Panc1 (cell line): ENCODE data around the gene RHBDF2. TPM values are rescaled to one million over a fixed set of nuclear protein-coding genes. Genes with fewer than 3 reads are reported as not detected.

Experiments used
- ATAC-seq: fragments of 200-7000 bp; cut with Tn5 transposase; 2 replicates; pipeline ENCODE4 v1.9.1; 2020; ENCODE audit warnings: mild to moderate bottlenecking, moderate library complexity
- BruUV-seq: library from RNA; stranded (reverse); fragments of 400-500 nt; replicated peaks from 2 replicates; lab custom pipeline; 2021; lab: Mats Ljungman, UMichigan
- CTCF ChIA-PET: fragments of 300-600 bp; sonication (Branson Sonifier 250); formaldehyde crosslinking; loops from one replicate; lab custom pipeline; 2022; ENCODE audit warnings: antibody characterized with exemption; lab: Charles Lee
- POLR2A ChIA-PET: fragments of 300-600 bp; sonication (Branson Sonifier 250); formaldehyde crosslinking; loops from one replicate; lab custom pipeline; 2022; ENCODE audit warnings: antibody characterized with exemption; lab: Charles Lee
- DNase-seq: peaks from one replicate; pipeline ENCODE4 v3.0.0-alpha.2; 2010; ENCODE audit warnings: low read depth, low spot score
- H3K27ac ChIP-seq: 2 replicates; pipeline ENCODE4 v1.5.1; 2011; ENCODE audit warnings: mild to moderate bottlenecking, low read length, inconsistent platforms
- H3K27me3 ChIP-seq: fragments of 200-500 bp; sonication (Bioruptor generic); 2 replicates; pipeline ENCODE4 v1.6.0; 2014; ENCODE audit warnings: low read length, inconsistent platforms; ENCODE audit not compliant: control insufficient read depth, insufficient read depth
- H3K36me3 ChIP-seq: fragments of 200-500 bp; sonication (Bioruptor generic); 2 replicates; pipeline ENCODE4 v1.5.1; 2014; ENCODE audit warnings: inconsistent platforms, mild to moderate bottlenecking, low read length, moderate library complexity; ENCODE audit not compliant: control insufficient read depth, insufficient read depth
- H3K4me1 ChIP-seq: 2 replicates; pipeline ENCODE4 v1.5.1; 2011; ENCODE audit warnings: inconsistent platforms, mild to moderate bottlenecking, low read length, moderate library complexity; ENCODE audit not compliant: control insufficient read depth, insufficient read depth
- H3K4me3 ChIP-seq, 2 experiments: 2 replicates each; pipeline ENCODE4 v1.5.1; 2011 to 2012; ENCODE audit warnings: low read depth in 2 of 2, low read length in 2 of 2, mild to moderate bottlenecking in 2 of 2, inconsistent platforms in 1 of 2, moderate library complexity in 1 of 2
- H3K9me3 ChIP-seq: fragments of 200-500 bp; sonication (Bioruptor generic); 2 replicates; pipeline ENCODE4 v1.5.1; 2014; ENCODE audit warnings: low read depth, mild to moderate bottlenecking, inconsistent platforms, low read length, moderate library complexity; ENCODE audit not compliant: control insufficient read depth, insufficient read depth
- POLR2AphosphoS5 ChIP-seq: IDR thresholded peaks from 2 replicates; pipeline ENCODE4 v1.6.1; 2012; ENCODE audit warnings: mild to moderate bottlenecking, low read depth, low read length, moderate library complexity
- SIN3A ChIP-seq: IDR thresholded peaks from 2 replicates; pipeline ENCODE4 v1.6.1; 2012; ENCODE audit warnings: low read depth, mild to moderate bottlenecking, low read length, moderate library complexity, borderline replicate concordance; ENCODE audit not compliant: insufficient read depth
- TCF7L2 ChIP-seq: IDR thresholded peaks from 2 replicates; pipeline ENCODE4 v1.6.1; 2011; ENCODE audit warnings: mild to moderate bottlenecking, low read depth, low read length, inconsistent platforms
- in situ Hi-C: cut with HindIII; loops from 2 replicates; pipeline ENCODE4 v1.10.0; 2016; ENCODE audit warnings: low sequenced_read_pairs, low pct_unique_long_range_greater_than_20kb
- intact Hi-C: fragments of 100-400 bp; cut with micrococcal nuclease; formaldehyde crosslinking; loops from one replicate; pipeline ENCODE4 v1.10.0; 2022; ENCODE audit not compliant: unreplicated experiment
- total RNA-seq: library from RNA; stranded (reverse); gene quantifications from one replicate; pipeline ENCODE4 v1.2.1, GENCODE V29; 2021; ENCODE audit not compliant: unreplicated experiment
- TF ChIP-seq, protein P1 (sequence below): fragments of 450-650 bp; IDR thresholded peaks from 2 replicates; pipeline ENCODE4 v1.5.1; 2017; ENCODE audit warnings: mild to moderate bottlenecking
- TF ChIP-seq, protein P2 (sequence below), 2 experiments: IDR thresholded peaks; 2 replicates each; pipeline ENCODE4 v1.6.1; 2011 to 2012; ENCODE audit warnings: low read depth in 2 of 2, control low read depth in 1 of 2, low read length in 1 of 2, mild to moderate bottlenecking in 1 of 2, moderate library complexity in 1 of 2; ENCODE audit not compliant: insufficient read depth in 1 of 2

RHBDF2 gene
- total RNA-seq, 1 experiment from 2014 or later, result 67.8 TPM

DNA sequence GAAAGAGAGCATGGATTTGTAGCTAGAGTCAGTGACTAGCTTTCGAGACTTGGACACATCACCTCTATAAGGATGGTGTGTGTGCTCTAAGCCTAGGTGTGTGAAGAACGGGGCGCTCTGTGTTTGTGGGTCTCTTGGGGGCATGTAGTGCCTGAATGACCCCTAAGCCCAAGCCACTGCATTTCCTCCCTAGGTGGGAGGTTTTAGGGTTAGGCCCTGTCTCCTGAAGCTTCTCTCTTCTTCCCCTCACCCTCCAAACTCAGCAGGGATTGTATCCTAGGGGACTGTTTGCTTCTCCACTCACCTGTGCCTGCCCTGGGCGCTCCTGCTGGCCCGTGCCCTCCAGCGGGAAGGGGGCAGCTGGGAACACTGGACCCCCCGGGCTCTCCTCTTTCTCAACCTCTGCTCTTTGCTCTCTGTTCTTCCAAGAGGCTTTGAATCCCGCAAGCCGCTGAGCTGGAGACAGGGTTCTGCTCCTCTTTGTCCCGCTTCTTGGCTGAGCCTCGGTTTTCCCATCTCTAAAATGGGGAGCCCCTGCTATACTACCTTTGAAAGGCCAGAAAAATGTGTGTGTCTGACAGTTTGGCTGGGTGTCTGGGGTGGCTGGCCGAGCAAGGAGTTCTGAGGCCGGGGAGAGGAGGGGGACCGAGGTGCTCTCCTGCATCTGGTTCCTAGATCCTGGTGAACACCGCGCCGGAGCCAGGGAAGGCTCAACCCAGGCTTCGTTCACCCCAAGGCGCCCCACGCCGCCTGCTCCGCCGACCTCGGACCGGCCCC is 35.5 kb upstream of the RHBDF2 start:
- intact Hi-C loops, result no loop called here
- no peak for ATAC-seq

DNA sequence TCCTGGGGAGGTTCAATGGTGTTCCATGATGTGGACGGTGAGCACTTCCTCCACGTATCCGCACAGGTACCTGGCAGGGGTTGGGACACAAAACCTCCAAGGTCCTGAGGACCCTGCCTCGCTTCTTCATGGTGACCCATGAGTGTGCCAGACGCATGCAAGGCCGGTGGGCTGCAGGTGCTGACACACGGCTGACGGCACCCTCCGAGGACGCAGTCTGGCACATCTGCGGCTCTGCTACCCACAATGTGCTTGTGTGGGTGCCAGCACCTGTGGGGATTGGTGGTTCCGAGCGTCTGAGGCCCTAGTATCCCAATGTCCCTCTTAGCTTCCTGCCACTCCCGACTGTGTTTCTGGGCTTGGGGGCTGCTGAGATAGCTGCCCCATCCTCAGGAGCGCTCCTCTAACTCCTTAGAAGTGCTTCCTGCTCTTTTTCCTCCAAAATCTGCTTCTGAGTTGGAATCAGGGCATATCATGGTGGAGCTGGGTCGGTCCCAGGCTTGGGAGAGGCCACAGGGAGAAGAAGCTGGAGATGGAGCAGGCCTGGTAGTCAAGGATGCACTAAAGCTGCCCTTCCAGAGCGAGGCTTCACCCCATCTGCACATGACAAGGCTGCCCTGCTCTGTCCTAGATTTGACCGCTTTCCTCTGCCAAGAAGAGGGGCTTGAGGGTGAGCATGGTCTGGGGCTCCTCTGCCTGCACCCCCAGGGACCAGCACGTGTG is 34.7 kb upstream of the RHBDF2 start:
- ATAC-seq (no peak), DNase-seq (no peak)
- Histone ChIP-seq H3K27ac (peak overlapping the region; percentile 5; the same call in 1 of the 2 replicates), H3K4me1 (peaks cover 28% of the 10 kb centered on the region), H3K27me3 (no peaks in the 10 kb centered on the region; the same call in 1 of the 2 replicates), H3K4me3 (no peak overlapping the region; a peak in 1 of 4 replicates), H3K36me3 (no peaks in the 10 kb centered on the region), H3K9me3 (no peaks in the 10 kb centered on the region)
- TF ChIP-seq, protein P1, sequence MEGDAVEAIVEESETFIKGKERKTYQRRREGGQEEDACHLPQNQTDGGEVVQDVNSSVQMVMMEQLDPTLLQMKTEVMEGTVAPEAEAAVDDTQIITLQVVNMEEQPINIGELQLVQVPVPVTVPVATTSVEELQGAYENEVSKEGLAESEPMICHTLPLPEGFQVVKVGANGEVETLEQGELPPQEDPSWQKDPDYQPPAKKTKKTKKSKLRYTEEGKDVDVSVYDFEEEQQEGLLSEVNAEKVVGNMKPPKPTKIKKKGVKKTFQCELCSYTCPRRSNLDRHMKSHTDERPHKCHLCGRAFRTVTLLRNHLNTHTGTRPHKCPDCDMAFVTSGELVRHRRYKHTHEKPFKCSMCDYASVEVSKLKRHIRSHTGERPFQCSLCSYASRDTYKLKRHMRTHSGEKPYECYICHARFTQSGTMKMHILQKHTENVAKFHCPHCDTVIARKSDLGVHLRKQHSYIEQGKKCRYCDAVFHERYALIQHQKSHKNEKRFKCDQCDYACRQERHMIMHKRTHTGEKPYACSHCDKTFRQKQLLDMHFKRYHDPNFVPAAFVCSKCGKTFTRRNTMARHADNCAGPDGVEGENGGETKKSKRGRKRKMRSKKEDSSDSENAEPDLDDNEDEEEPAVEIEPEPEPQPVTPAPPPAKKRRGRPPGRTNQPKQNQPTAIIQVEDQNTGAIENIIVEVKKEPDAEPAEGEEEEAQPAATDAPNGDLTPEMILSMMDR, result no peak
- TF ChIP-seq TCF7L2, result no peak
- TF ChIP-seq POLR2AphosphoS5, result no peak
- no peak for TF ChIP-seq SIN3A
- TF ChIP-seq, protein P2, sequence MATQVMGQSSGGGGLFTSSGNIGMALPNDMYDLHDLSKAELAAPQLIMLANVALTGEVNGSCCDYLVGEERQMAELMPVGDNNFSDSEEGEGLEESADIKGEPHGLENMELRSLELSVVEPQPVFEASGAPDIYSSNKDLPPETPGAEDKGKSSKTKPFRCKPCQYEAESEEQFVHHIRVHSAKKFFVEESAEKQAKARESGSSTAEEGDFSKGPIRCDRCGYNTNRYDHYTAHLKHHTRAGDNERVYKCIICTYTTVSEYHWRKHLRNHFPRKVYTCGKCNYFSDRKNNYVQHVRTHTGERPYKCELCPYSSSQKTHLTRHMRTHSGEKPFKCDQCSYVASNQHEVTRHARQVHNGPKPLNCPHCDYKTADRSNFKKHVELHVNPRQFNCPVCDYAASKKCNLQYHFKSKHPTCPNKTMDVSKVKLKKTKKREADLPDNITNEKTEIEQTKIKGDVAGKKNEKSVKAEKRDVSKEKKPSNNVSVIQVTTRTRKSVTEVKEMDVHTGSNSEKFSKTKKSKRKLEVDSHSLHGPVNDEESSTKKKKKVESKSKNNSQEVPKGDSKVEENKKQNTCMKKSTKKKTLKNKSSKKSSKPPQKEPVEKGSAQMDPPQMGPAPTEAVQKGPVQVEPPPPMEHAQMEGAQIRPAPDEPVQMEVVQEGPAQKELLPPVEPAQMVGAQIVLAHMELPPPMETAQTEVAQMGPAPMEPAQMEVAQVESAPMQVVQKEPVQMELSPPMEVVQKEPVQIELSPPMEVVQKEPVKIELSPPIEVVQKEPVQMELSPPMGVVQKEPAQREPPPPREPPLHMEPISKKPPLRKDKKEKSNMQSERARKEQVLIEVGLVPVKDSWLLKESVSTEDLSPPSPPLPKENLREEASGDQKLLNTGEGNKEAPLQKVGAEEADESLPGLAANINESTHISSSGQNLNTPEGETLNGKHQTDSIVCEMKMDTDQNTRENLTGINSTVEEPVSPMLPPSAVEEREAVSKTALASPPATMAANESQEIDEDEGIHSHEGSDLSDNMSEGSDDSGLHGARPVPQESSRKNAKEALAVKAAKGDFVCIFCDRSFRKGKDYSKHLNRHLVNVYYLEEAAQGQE (IDR thresholded peaks at IDR 0.05; ENCODE audit: insufficient read depth in 1 of 2, low read depth in 2 of 2, low read length in 1 of 2), result no peak
- CTCF ChIA-PET, result interaction anchor here (0.5 to 1.7 kb wide), 5 partner anchors 11 to 68 kb away, joined by 3 to 13 read pairs (median 6); partner anchors contain the start of gene ST6GALNAC2
- in situ Hi-C loops, result no loop called here
- no TSS peak for BruUV-seq
- intact Hi-C loops, result no loop called here
- POLR2A ChIA-PET, result interaction anchor here (0.5 kb wide), 1 partner anchor 21 kb away, joined by 3 read pairs; no protein-coding TSS in a partner anchor

More for the DNA sequence above, 35.5 kb upstream of the RHBDF2 start:
- DNase-seq, result no peak
- Histone ChIP-seq H3K27ac (0 out of 2 replicates have a peak overlapping the region, but pooled peaks have one; percentile 1), H3K9me3 (no peaks in the 10 kb centered on the region), H3K36me3 (no peaks in the 10 kb centered on the region), H3K4me3 (peak overlapping the region in 1 of 2 experiments; percentile 23; a peak in 2 of 4 replicates), H3K27me3 (no peaks in the 10 kb centered on the region; the same call in 1 of the 2 replicates), H3K4me1 (peaks cover 28% of the 10 kb centered on the region)
- ChIA-PET CTCF (interaction anchor here (0.5 to 1.7 kb wide), 5 partner anchors 10 to 68 kb away, joined by 3 to 13 read pairs (median 6); partner anchors contain the start of gene ST6GALNAC2), POLR2A (interaction anchor here (0.5 to 0.6 kb wide), 2 partner anchors 20 to 45 kb away, joined by 3 read pairs; no protein-coding TSS in a partner anchor)
- in situ Hi-C loops, result no loop called here
- TF ChIP-seq TCF7L2 (no peak), POLR2AphosphoS5 (no peak), SIN3A (no peak)
- TF ChIP-seq, protein P2 (IDR thresholded peaks at IDR 0.05; ENCODE audit: insufficient read depth in 1 of 2, low read depth in 2 of 2, low read length in 1 of 2), result no peak
- TF ChIP-seq, protein P1, result no peak
- no TSS peak for BruUV-seq
